ENCODE measurements around the gene NQO2.
A peak's percentile ranks its signal among the peaks of the same experiment; 100 is the strongest.
"Not testable (repeated sequence)": the region's sequence is repeated elsewhere in the genome, so short reads cannot be mapped to it uniquely, and the experiment has no call there.

NQO2 gene

GRCh38 chr6:2990248-2990931, 9.3 kb upstream of the NQO2 start:
- DNase-seq = no peak

- no peak for DNase-seq
Observed at GRCh38 chr6:2990932-2991506, 8.7 kb upstream of the NQO2 start.

GRCh38 chr6:2992330-2992979, 7.2 kb upstream of the NQO2 start:
- no peak for DNase-seq

- DNase-seq = no peak
Observed at GRCh38 chr6:2993755-2994317, 5.9 kb upstream of the NQO2 start.

GRCh38 chr6:2998249-2998997, 1.3 kb upstream of the NQO2 start:
- DNase-seq = not testable (repeated sequence)

- DNase-seq = peak; percentile 68 to 95
Observed at GRCh38 chr6:2998998-2999617, 586 bp upstream of the NQO2 start.

- no peak for DNase-seq
Observed at GRCh38 chr6:3001146-3001772, 1.6 kb downstream of the NQO2 start.

- DNase-seq = peak; percentile 87 to 93
Observed at GRCh38 chr6:3001773-3002293, 2.1 kb downstream of the NQO2 start.

GRCh38 chr6:3003226-3003625, 3.5 kb downstream of the NQO2 start:
- DNase-seq = not testable (repeated sequence)

- DNase-seq = no peak
Observed at GRCh38 chr6:3005077-3005476, 5.4 kb downstream of the NQO2 start.

- no peak for DNase-seq
Observed at GRCh38 chr6:3005874-3006273, 6.2 kb downstream of the NQO2 start.

- no peak for DNase-seq
Observed at GRCh38 chr6:3006476-3006875, 6.8 kb downstream of the NQO2 start.

- no peak for DNase-seq
Observed at GRCh38 chr6:3007571-3007970, 7.9 kb downstream of the NQO2 start.

- DNase-seq = not testable (repeated sequence)
Observed at GRCh38 chr6:3008712-3009265, 9.1 kb downstream of the NQO2 start.

GRCh38 chr6:3009930-3010329, 10.2 kb downstream of the NQO2 start:
- DNase-seq = no peak

- DNase-seq = no peak
Observed at GRCh38 chr6:3011158-3011557, 11.5 kb downstream of the NQO2 start.

- DNase-seq = no peak
Observed at GRCh38 chr6:3011592-3011991, 11.9 kb downstream of the NQO2 start.

- DNase-seq = peak; percentile 66 to 67
Observed at GRCh38 chr6:3013486-3013885, 13.8 kb downstream of the NQO2 start.

- DNase-seq = no peak
Observed at GRCh38 chr6:3013901-3014674, 14.4 kb downstream of the NQO2 start.

GRCh38 chr6:3014675-3015066, 15.0 kb downstream of the NQO2 start:
- DNase-seq = no peak

GRCh38 chr6:3015144-3015543, 15.4 kb downstream of the NQO2 start:
- DNase-seq = no peak

Data from inflammatory macrophage treated with lipopolysaccharide for 1 hour (primary cell).